ENCODE measurements around the gene SRPK1. TPM values are rescaled to one million over a fixed set of nuclear protein-coding genes. Genes with fewer than 3 reads are reported as not detected.

Gene SRPK1
- total RNA-seq, 1 donor: 30.7 TPM

GRCh38 chr6:35903679-35904078, 17.2 kb downstream of the SRPK1 start:
- no peak for DNase-seq (ENCODE audit: low read depth in 2 of 3, low spot score in 2 of 3)

- DNase-seq (ENCODE audit: low read depth in 2 of 3, low spot score in 2 of 3): no peak
Observed at GRCh38 chr6:35900448-35900847, 20.4 kb downstream of the SRPK1 start.

- no peak for DNase-seq (ENCODE audit: low read depth in 2 of 3, low spot score in 2 of 3)
Observed at GRCh38 chr6:35898003-35898402, 22.9 kb downstream of the SRPK1 start.

- no peak for DNase-seq (ENCODE audit: low read depth in 2 of 3, low spot score in 2 of 3)
Observed at GRCh38 chr6:35897486-35897885, 23.4 kb downstream of the SRPK1 start.

GRCh38 chr6:35897036-35897435, 23.9 kb downstream of the SRPK1 start:
- DNase-seq (ENCODE audit: low read depth in 2 of 3, low spot score in 2 of 3): no peak

- no peak for DNase-seq (ENCODE audit: low read depth in 2 of 3, low spot score in 2 of 3)
Observed at GRCh38 chr6:35896228-35896627, 24.7 kb downstream of the SRPK1 start.

GRCh38 chr6:35895560-35895959, 25.3 kb downstream of the SRPK1 start:
- no peak for DNase-seq (ENCODE audit: low read depth in 2 of 3, low spot score in 2 of 3)

- DNase-seq (ENCODE audit: low read depth in 2 of 3, low spot score in 2 of 3): no peak
Observed at GRCh38 chr6:35894776-35895175, 26.1 kb downstream of the SRPK1 start.

- no peak for DNase-seq (ENCODE audit: low read depth in 2 of 3, low spot score in 2 of 3)
Observed at GRCh38 chr6:35893246-35893645, 27.7 kb downstream of the SRPK1 start.

- DNase-seq (ENCODE audit: low read depth in 2 of 3, low spot score in 2 of 3): no peak
Observed at GRCh38 chr6:35892482-35892881, 28.4 kb downstream of the SRPK1 start.

- DNase-seq (ENCODE audit: low read depth in 2 of 3, low spot score in 2 of 3): no peak
Observed at GRCh38 chr6:35879151-35879550, 41.7 kb downstream of the SRPK1 start.

GRCh38 chr6:35876902-35877301, 44.0 kb downstream of the SRPK1 start:
- no peak for DNase-seq (ENCODE audit: low read depth in 2 of 3, low spot score in 2 of 3)

GRCh38 chr6:35874730-35875129, 46.2 kb downstream of the SRPK1 start:
- DNase-seq (ENCODE audit: low read depth in 2 of 3, low spot score in 2 of 3): no peak

GRCh38 chr6:35859367-35859766, 61.5 kb downstream of the SRPK1 start:
- DNase-seq (ENCODE audit: low read depth in 2 of 3, low spot score in 2 of 3): no peak

- no peak for DNase-seq (ENCODE audit: low read depth in 2 of 3, low spot score in 2 of 3)
Observed at GRCh38 chr6:35857853-35858252, 63.0 kb downstream of the SRPK1 start.

GRCh38 chr6:35856250-35856649, 64.6 kb downstream of the SRPK1 start:
- no peak for DNase-seq (ENCODE audit: low read depth in 2 of 3, low spot score in 2 of 3)

GRCh38 chr6:35852994-35853393, 67.9 kb downstream of the SRPK1 start:
- no peak for DNase-seq (ENCODE audit: low read depth in 2 of 3, low spot score in 2 of 3)

- DNase-seq (ENCODE audit: low read depth in 2 of 3, low spot score in 2 of 3): no peak
Observed at GRCh38 chr6:35850208-35850607, 70.7 kb downstream of the SRPK1 start.

GRCh38 chr6:35844290-35844689, 76.6 kb downstream of the SRPK1 start:
- DNase-seq (ENCODE audit: low read depth in 2 of 3, low spot score in 2 of 3): no peak

- no peak for DNase-seq (ENCODE audit: low read depth in 2 of 3, low spot score in 2 of 3)
Observed at GRCh38 chr6:35842381-35842780, 78.5 kb downstream of the SRPK1 start.

- no peak for DNase-seq (ENCODE audit: low read depth in 2 of 3, low spot score in 2 of 3)
Observed at GRCh38 chr6:35839019-35839418, 81.9 kb downstream of the SRPK1 start.

GRCh38 chr6:35833536-35833935, 87.4 kb downstream of the SRPK1 start:
- peak in 1 of 3 donors; percentile 20 for DNase-seq (ENCODE audit: low read depth in 2 of 3, low spot score in 2 of 3)

GRCh38 chr6:35831257-35832007, 89.5 kb downstream of the SRPK1 start:
- DNase-seq (ENCODE audit: low read depth in 2 of 3, low spot score in 2 of 3): no peak
